Measurements from ENCODE around the gene JAKMIP1.

The JAKMIP1 gene

DNA sequence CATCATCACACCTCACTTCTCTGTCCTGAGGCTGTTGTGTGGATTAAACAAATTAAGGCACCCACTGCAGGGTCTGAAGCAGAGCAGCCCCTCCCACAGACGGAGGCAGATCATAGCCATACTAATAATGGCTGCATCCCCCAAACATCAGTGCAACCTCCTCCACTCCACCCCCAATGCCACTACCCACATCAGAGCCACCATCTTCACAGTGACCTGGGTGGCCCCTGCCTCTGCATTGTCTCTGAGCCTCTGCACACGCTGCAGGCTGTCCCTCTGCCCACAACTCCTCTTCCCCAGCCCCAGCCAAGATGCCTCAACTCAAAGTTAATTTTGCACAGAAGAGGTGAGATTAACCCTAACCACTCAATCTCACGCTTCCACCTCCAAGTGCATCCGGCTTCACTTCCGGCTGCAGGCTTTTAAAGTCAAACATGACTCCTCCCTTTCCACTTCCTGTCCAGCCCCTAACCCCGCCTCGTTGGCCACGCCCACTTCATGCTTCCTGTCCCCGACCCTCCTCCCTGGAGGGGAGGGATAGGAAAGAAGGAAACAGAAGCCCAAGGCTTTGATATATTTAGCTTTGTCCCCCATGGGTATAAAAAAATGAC lies 22.7 kb downstream of the JAKMIP1 start:
- DNase-seq = no peak

DNA sequence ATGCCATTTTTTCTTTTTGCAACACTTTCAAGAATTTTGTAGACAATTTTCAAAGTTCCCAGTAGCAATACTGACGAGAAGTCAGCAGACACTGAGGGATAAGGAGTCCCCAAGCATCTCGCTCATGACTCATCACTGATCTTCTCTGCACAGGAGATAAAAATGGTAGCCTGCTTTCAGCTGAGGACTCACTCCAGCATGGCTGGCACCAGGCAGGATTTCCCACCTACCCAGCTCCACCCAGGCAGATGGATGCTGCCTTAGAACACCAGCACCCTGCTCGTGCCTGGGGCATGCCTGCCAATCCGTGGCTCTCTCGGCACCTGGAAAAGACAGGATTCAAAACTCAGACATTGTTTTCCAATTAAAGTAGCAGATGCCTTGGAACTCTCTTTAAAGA lies 24.9 kb downstream of the JAKMIP1 start:
- no peak for DNase-seq

DNA sequence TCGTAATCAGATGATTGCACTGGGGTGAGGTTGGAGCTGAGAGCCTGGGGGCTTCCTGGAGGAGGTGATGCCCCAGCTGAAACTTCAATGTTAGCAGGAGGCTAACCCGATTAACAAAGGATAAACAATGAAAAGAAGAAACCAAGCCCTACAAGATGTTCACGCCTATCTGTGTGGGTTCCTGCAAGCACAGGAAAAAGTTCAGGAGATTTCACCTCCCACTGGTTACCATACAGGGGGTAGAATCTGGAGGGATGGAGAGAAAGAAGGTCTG lies 27.5 kb downstream of the JAKMIP1 start:
- DNase-seq = no peak

DNA sequence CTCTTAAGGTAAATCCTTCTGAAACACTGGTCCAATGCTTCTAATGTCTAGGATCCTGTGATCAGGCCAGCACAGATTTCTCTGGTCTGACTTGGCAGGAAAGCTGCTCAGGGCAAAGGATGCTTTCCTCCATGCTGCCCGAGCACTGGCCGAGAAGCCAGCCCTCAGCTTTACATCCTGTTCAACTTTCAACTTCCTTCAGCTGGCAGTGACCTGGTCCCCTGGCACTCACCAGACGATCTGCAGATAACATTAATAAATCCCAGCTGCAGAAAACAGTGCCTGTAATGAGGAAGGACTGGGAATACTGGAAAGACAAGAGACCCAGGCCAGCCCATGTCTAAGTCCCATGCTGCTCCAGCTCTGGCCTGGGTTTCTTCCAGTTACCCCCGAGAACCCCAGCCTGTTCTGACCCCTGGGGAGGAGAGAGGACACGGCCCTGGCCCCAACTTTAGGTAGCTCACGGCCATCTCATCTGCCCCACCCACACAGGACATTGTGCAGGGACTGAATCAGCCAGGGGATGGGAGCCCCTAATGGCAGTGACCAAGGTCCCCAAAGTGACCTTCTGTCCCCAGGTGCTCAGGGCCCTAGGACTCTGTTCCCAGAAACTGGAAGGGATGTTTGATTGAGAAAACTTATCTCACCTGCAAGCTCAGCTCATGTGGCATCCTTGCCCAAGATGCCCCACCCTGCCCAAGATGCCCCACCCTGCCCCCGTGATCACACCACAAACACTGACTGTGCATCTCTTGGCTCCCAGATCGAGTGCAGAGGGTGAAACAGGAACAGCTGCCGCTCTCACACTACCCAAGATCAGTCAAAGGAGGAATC lies 28.0 kb downstream of the JAKMIP1 start:
- DNase-seq = no peak

DNA sequence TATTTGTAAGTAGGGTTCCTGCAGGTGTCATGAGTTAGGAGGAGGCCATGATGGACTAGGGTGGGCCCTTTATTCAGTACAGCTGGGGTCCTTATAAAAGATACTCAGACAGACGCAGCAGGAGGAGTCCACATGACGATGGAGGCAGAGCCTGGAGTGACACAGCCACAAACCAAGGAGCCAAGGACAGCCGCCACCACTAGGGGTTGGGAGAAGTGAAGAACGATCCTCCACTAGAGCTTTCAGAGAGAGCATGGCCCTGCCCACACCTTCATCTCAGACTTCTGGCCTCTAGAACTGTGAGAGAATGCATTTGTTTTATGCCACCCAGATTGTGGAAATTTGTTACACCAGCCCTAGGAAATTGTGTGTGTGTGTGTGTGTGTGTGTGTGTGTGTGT lies 31.1 kb downstream of the JAKMIP1 start:
- no peak for DNase-seq

DNA sequence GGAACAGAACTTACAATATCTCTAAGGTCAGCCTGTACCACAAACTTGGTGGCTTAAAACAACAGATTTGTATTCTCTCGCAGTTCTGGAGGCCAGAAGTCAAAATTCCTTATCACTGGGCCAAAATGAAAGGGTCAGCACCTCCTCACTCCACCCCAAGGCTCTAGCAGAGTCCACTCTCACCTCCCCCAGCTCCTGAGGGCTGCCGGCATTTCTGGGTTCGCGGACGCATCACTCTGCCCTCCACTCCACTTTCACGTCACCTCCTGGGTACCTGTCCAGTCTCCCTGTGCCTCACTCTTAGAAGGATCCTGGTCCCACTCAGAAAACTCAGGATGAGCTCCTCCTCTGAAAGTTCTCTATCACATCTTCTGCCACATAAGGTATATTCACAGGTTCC lies 34.6 kb downstream of the JAKMIP1 start:
- no peak for DNase-seq

DNA sequence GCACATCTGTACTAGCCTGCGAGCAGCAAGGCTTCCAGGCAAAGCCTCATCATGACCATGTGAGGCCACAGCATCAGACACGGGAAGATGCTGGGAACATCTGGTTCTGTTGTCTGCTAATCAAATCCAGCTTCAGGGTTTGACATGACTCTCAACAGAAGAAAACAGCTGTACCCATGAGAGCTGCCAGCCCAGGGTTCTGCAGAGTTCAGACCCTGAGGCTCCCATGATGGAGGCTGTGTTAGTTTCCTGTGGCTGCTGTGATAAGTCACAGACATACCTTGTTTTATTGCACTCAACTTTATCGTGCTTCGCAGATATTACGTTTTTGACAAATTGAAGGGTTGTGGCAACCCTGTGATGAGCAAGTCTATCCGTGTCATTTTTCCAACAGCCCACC lies 37.5 kb downstream of the JAKMIP1 start:
- DNase-seq = no peak

DNA sequence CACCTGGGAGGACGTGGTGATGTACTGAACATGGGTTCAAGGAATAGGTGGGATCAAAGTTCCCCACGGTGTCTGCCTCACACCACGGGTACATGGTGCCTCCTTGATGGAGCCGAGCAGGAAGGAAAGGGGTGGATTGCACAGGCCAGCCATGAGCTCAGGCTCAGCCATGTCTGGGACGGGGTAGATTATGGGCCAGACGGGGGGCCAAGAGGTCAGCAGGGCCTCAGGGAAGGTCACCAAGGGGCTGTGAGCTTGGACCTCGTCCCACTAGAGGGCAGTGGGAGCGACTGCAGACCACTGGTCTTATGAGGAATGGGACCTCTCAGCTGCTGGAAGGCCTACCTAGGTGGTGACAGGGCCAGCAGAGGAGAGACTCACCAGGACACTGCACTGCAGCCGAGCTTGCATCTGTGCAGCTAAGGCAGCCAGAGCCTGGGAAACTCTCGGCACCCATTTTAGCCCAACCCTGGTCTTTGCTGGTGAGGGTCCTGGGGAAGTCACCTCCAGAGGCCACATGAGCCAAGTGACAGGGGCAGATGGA lies 38.4 kb downstream of the JAKMIP1 start:
- DNase-seq = no peak

DNA sequence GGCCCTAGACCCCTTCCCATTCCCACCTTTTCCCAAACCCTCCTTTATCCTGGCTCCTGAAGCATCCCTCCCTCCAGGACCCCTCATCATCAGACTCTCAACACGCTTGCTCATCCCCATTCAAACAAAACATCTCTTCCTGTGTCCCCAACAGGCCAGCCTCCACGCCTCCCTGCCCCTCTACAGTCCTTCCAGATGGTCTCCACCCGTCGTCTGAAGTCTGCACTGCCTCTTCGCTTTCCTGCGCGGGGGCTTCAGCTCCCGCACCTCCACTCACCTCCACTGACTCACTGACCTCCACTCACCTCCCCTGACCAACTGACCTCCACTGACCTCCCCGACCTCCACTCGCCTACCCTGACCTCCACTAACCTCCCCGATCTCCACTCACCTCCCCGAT lies 39.8 kb downstream of the JAKMIP1 start:
- no peak for DNase-seq

DNA sequence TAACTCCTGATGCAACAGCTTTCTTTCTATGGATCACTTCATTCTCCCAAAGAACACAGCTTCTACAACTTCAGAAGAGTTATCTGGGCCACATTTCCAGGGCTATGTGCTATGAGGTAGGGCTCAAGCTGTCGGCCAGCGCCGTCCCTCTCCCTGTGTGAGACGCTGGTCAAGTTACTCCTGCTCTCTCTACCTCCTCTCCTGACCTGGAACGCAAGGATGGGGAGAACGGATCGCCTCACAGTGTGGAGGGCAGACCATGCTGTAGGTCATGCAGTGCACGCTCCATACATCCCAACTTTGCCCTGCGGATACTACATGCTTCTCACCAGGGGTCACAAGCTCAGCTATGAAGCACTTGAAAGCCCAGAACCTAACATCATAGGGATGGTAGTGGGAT lies 42.4 kb downstream of the JAKMIP1 start:
- no peak for DNase-seq

DNA sequence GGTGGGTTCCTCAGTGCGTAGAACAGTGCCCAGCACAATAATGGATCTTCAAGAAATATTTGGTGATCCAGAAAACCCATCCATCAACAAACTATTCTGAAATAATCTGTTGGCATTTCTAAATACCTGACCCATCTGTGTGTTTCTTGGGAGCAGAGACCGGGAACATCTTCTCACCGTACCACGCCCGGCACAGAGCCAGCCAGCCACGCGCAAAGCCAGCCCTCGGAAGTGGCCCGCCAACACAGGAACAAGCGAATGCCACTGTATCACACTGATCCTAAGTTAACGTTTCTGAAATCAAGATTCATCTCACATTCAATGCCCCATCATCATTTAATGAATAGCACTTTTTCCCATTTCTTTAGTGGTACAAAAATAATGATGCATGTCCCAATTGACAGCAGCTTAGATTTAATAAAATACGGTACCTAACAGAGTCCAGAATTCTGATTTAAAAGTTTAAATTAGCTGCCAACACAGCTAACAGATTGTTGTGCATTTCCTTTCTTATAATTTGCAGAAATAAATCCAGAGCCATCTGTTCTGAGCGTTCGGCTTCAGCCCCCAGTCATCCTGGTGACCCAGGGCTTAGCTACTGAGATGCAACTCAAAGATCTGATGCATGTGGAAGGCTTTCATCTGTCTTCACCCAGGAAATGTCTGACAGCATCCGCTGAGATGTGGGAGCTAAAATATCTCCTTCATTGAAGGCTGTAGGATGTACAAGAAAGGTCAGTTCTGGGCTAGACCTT lies 44.2 kb downstream of the JAKMIP1 start:
- no peak for DNase-seq

DNA sequence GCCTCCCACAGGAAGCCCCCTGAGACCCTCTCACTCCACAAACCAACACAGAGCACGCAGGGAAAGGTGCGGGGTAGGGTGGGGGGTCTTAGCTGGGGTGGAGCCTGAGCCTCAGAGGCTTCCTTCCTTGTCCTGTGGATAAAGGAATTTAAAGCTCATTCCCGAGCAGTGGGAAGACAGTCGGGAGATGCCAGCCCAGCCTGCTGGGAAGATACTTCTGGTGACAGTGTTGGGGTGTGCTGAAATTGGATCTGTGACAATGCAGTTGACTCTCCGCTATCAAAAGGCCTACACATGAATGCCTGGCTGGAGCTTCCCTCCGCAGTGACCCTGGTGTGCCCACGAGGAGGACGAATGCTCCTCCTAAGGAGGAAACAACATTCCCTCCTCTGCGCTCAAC lies 45.5 kb downstream of the JAKMIP1 start:
- no peak for DNase-seq

DNA sequence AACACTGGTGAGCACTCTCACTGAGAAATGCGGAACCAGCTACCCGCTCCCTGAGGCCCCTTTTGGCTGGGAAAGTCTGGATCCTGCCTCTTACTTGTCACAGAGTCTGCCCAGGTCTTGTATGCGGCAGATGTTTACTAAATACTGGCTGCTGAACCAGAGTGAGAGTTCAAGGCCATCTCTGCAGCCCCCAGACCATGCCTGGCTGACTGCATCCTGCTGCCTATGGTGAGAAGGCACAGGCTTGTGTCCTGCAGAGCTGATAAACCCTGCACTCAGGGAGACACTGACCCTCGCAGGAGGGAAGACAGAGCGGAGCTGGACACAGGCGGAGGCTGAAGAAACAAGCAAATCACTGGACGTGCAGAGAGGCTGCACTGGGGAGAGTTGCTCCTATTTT lies 46.5 kb downstream of the JAKMIP1 start:
- no peak for DNase-seq

DNA sequence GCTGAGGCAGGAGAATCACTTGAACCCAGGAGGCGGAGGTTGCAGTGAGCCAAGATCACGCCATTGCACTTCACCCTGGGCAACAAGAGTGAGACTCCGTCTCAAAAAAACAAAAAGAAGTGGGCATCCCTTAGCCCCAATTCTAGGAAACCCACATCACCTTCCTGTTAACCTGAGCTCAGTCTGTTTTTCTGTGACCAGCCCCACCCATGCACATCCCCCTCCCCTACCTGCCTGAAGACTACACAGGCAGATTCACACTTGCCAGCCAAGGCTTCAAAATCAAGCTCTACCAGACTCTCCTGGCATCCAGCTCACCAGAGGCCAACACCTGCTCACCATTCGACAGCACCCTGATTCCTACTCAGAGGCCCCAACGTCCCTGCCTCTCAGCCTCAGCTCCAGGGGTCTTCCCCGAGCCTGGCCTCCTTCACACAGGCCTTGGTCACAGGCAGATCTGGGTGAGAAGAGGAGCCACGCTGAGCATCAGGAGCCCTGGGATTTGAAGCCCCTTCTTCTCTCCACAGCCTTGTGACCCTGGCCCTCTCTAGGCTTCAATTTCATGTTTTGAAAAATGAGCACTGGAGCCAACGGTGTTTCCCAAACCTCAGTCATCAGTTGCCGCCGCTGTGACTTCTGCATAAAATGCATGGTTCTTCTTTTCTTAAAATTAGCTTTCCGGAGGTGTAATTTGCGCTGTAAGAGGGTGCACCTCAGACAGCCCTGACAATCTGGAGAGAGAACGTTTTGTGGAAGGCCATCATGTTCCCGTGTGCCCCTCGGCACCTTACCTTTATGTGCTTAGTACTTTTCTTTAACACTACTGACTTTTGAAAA lies 47.3 kb downstream of the JAKMIP1 start:
- DNase-seq = no peak

DNA sequence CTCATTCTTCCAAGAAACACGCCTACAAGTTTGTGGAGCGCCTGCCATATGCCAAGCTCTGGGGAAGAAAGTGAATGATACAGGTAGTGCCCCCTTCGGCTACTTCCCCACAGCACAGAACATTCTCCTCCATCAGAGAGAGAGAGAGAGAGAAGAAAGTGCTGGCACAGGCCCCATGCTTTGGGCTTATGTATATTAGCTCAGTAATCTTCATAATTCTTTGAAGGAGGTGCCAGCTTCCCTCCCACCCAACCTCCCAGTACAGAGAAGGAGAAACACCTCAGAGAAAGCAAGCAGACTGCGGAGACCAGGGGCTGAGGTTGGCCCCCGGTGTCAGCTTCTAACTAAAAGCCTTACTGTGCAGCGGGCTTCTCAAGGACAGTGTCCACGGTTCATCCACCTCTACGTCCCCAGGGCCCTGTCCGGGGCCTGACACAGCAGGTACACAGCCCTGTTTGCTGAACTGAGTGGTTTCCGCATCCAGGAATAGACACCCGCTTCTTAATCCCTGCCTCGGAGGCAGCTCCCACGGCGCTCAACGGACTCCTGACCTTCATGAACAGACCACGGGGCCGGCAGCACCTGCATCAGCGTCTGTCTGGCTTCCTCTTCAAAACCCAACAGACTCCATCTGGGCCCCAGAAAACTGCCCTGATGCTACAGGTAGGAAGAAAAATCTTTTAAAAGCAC lies 50.2 kb downstream of the JAKMIP1 start:
- DNase-seq = no peak

DNA sequence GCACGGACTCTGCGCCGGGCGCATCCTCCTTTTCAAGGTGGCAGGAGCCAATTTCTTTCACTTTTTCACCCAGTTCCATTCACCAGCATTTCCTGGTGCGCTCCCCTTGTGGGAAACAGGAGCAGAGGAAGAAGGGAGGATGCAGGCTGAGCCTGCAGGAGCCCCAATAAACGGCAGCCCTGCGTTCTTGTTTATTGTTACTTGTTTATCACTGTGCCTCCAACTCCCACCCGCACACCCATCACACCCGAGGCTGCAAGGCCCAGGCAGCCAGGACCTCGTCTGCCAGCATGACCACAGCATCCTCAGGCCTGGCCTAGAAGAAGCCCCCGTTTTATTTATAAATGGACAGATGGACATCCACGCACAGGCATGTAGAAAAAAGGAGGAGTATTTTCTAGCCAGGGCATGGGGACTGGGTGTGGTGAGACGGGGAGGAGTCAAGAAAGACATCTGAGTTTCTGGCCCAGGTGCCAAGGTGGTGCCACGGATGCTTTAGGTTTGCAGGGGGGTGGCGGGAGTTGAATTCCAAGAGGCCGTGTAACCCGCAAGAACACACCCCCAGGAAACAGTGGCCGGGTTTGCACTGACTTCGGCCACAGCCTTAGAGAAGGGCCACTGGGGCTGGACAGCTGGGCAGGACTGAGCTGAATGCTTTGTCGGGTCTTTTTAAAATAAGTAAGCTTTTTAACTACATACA lies 51.7 kb downstream of the JAKMIP1 start:
- DNase-seq = no peak

DNA sequence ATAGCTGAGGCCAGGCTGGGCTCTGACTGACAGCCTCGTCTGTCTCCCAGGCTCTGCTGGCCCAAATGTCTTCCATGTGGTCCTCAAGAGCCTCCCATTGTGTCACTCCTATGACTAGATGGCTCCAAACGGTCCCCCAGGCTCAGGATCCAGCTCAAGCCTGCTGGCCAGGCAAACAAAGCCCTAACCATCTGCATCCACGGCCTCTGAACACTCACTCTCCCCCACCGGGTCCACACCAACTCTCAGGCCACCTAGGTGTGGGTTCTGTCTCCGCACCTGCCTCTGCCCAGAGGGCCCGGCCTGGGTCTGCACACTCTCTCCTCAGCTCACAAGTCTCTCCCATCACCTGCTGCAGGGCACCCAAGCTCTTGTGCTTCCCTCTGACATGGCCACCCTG lies 52.9 kb downstream of the JAKMIP1 start:
- no peak for DNase-seq

DNA sequence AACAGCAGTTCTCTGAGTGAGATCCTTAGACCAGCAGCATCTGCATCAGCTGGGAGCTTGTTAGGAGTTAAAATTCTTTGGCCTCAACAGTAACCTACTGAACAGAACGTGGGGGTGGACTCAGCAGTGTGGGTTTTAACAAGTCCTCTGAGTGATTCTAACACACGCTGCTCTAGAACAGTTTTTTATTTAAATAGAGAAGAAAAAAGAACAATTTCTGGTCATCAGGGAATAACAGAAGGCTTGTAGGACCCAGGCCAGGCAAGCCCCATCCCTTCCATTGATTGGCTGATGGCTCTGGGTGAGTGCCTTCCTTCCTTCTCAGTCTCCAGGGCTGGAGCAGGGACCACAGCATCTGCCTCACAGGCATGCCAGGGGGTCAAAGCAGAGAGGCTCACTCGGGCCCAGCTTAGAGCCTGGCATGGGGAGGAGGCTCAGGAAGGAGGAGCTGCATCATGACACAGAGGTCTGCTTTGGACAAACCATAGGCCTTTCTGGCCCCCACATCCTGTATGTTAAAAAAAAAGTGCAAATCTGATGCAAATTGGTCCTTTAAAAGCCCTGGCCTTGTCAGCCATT lies 56.7 kb downstream of the JAKMIP1 start:
- no peak for DNase-seq

DNA sequence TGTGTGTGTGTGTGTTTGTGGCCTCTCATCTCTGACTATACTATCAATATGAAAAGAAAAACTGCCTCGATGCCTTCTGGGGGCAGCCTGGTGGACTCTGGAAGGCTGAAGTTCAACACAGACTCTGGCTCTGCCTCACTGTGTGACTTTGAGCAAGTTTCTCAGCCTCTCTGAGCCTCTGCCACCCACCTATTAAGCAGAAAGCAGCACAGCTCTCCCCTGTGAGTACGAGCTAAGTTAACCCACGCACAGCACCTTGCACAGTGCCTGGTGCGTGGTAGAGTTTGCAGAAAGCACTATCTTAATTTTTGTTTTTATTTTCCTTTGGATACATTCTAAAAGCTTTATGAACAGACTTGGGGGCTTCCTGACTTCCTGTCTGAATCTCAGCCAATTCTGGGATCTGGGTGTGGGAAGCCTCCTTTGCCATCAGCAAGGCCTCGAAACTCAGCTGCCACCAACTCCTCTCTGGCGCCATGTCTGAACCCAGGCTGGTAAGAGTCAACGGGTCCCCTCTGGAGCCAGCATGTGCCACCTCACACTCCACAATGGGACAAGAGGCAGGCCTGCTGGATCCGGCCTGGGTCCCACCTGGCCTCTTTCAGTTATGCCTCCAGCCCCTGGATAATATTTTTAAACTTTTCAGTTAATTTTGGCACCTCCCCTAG lies 57.3 kb downstream of the JAKMIP1 start:
- no peak for DNase-seq

DNA sequence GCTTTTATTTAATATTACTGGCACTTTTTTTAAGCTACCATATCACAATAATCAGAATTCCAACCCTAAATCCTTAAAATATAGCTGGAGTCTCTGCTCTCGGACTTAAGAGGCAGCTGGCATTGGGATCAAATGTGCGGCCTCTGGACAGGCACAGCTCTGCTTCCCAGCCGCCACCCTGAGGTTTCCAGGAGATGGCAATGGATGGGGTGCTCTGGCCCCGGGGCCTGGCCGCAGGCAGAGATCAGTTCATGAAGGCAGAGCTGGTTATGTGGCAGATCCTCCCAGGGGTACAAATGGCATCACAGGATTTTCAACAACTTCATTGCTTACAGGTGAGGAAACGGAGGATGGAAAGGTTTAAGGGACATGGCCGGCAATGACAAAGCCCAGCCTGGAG lies 57.8 kb downstream of the JAKMIP1 start:
- no peak for DNase-seq

DNA sequence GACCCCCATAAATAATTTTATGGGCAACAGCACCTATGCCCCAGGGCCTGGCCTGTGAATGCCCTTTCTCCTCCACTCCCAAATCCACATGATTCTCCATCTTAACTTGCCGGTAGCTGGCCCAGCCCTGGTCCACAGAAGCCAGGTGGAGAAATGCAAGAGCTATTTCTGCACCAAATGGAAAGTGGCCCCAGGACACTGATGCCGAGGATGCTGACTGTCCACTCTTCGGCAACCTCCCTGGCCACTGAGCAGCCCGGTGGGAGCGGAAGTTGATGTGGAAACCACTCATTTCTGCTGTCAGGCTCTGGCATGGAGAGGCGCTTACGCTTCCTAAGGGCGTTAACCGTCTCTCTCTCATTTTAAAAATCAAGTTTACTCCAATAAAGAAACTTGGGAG lies 58.8 kb downstream of the JAKMIP1 start:
- DNase-seq = no peak
